HepG2 (cell line): Measurements from ENCODE around the gene UBL5. TPM values are rescaled to one million over a fixed set of nuclear protein-coding genes. Genes with fewer than 3 reads are reported as not detected.

Experiments used
- BHLHE40 ChIP-seq: IDR thresholded peaks from 2 replicates; pipeline ENCODE4 v1.6.1; 2011; ENCODE audit warnings: low read length, improper control_type of control experiment
- ELF3 ChIP-seq: IDR thresholded peaks from 2 replicates; pipeline ENCODE4 v1.6.1; 2016; ENCODE audit warnings: missing genetic modification reagents, missing compliant biosample characterization
- RNF219 ChIP-seq: sonication (generic); formaldehyde crosslinking; IDR thresholded peaks from 2 replicates; pipeline ENCODE4 v1.5.0; 2020; ENCODE audit warnings: mild to moderate bottlenecking, missing genetic modification reagents
- SKI ChIP-seq: fragments of 450-650 bp; IDR thresholded peaks from one replicate; pipeline ENCODE4 v1.6.1; 2018; ENCODE audit warnings: mild to moderate bottlenecking; ENCODE audit not compliant: partially characterized antibody
- SOX13 ChIP-seq, 3 experiments: fragments of 450-650 bp in 1 of 3; sonication (generic) in 1 of 3; formaldehyde crosslinking in 1 of 3; IDR thresholded peaks in 2 of 3; conservative IDR thresholded peaks in 1 of 3; 2 replicates each; pipeline versions ENCODE4 v1.5.0 to v1.6.1; 2016 to 2020; ENCODE audit warnings: antibody characterized with exemption in 1 of 3, mild to moderate bottlenecking in 1 of 3, missing compliant biosample characterization in 1 of 3, missing genetic modification reagents in 1 of 3, moderate library complexity in 1 of 3
- STAG1 ChIP-seq: sonication (generic); formaldehyde crosslinking; IDR thresholded peaks from 2 replicates; pipeline ENCODE4 v1.4.0; 2020; ENCODE audit warnings: missing genetic modification reagents
- ZBTB2 ChIP-seq: sonication (generic); formaldehyde crosslinking; IDR thresholded peaks from 2 replicates; pipeline ENCODE4 v1.8.0; 2022; ENCODE audit warnings: low read depth, missing genetic modification reagents
- ZBTB7A ChIP-seq: sonication (generic); formaldehyde crosslinking; IDR thresholded peaks from 2 replicates; pipeline ENCODE4 v1.8.0; 2022; ENCODE audit warnings: mild to moderate bottlenecking, missing genetic modification reagents
- ZBTB7B ChIP-seq: sonication (generic); formaldehyde crosslinking; IDR thresholded peaks from 2 replicates; pipeline ENCODE4 v1.4.0; 2020; ENCODE audit warnings: missing genetic modification reagents
- ZEB1 ChIP-seq: IDR thresholded peaks from 2 replicates; pipeline ENCODE4 v1.6.1; 2012; ENCODE audit warnings: mild to moderate bottlenecking, low read depth, inconsistent platforms; ENCODE audit not compliant: insufficient replicate concordance
- ZFP41 ChIP-seq: sonication (generic); formaldehyde crosslinking; IDR thresholded peaks from 2 replicates; pipeline ENCODE4 v1.4.0; 2020; ENCODE audit warnings: mild to moderate bottlenecking, missing genetic modification reagents, borderline replicate concordance
- ZKSCAN5 ChIP-seq: sonication (generic); formaldehyde crosslinking; IDR thresholded peaks from 2 replicates; pipeline ENCODE4 v1.5.1; 2020; ENCODE audit warnings: mild to moderate bottlenecking, missing genetic modification reagents
- ZNF234 ChIP-seq: sonication (generic); formaldehyde crosslinking; conservative IDR thresholded peaks from 2 replicates; pipeline ENCODE4 v1.5.1; 2020; ENCODE audit warnings: mild to moderate bottlenecking, missing genetic modification reagents
- ZNF660 ChIP-seq: sonication (generic); formaldehyde crosslinking; IDR thresholded peaks from 2 replicates; pipeline ENCODE4 v1.5.1; 2020; ENCODE audit warnings: mild to moderate bottlenecking, low read depth, missing genetic modification reagents, borderline replicate concordance
- ZNF770 ChIP-seq: sonication (generic); formaldehyde crosslinking; IDR thresholded peaks from 2 replicates; pipeline ENCODE4 v1.5.0; 2020; ENCODE audit warnings: mild to moderate bottlenecking, missing genetic modification reagents
- polyA plus RNA-seq, 8 experiments: library from polyadenylated mRNA; depleted of rRNA in 3 of 8; stranded (reverse) in 7 of 8; unstranded in 1 of 8; fragments of >200 nt; fragmentation: Illumina TruSeq in 4 of 8; extraction: Trizol in 4 of 8; gene quantifications; 2 replicates each; pipeline versions ENCODE4 v1.2.1 to v1.2.3, GENCODE V29; 2011 to 2016; ENCODE audit warnings: low read depth in 4 of 8, missing spikeins in 1 of 8, mixed read lengths in 1 of 8; ENCODE audit not compliant: insufficient read depth in 1 of 8
- total RNA-seq, 5 experiments: library from RNA; depleted of rRNA; stranded (reverse); fragments of >200 nt; fragmentation: Illumina TruSeq; extraction: Trizol; gene quantifications; 2 replicates each; pipeline ENCODE4 v1.2.3, GENCODE V29; 2016; ENCODE audit warnings: low read depth in 1 of 5
- TF ChIP-seq, protein P1 (sequence below): sonication (generic); formaldehyde crosslinking; IDR thresholded peaks from 2 replicates; pipeline ENCODE4 v1.4.0; 2020; ENCODE audit warnings: missing genetic modification reagents, borderline replicate concordance
- TF ChIP-seq, protein P2 (sequence below): sonication (generic); formaldehyde crosslinking; IDR thresholded peaks from 2 replicates; pipeline ENCODE4 v1.5.1; 2020; ENCODE audit warnings: mild to moderate bottlenecking, missing genetic modification reagents, moderate library complexity

The UBL5 gene
- total and polyA plus RNA-seq, 2 of the 13 experiments (the other 11 are each of a cell fraction or from before 2014, with no cell fraction given): 373 to 487 TPM

- TF ChIP-seq, protein P1, sequence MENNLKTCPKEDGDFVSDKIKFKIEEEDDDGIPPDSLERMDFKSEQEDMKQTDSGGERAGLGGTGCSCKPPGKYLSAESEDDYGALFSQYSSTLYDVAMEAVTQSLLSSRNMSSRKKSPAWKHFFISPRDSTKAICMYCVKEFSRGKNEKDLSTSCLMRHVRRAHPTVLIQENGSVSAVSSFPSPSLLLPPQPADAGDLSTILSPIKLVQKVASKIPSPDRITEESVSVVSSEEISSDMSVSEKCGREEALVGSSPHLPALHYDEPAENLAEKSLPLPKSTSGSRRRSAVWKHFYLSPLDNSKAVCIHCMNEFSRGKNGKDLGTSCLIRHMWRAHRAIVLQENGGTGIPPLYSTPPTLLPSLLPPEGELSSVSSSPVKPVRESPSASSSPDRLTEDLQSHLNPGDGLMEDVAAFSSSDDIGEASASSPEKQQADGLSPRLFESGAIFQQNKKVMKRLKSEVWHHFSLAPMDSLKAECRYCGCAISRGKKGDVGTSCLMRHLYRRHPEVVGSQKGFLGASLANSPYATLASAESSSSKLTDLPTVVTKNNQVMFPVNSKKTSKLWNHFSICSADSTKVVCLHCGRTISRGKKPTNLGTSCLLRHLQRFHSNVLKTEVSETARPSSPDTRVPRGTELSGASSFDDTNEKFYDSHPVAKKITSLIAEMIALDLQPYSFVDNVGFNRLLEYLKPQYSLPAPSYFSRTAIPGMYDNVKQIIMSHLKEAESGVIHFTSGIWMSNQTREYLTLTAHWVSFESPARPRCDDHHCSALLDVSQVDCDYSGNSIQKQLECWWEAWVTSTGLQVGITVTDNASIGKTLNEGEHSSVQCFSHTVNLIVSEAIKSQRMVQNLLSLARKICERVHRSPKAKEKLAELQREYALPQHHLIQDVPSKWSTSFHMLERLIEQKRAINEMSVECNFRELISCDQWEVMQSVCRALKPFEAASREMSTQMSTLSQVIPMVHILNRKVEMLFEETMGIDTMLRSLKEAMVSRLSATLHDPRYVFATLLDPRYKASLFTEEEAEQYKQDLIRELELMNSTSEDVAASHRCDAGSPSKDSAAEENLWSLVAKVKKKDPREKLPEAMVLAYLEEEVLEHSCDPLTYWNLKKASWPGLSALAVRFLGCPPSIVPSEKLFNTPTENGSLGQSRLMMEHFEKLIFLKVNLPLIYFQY: no peak
- TF ChIP-seq ZNF770 (CRISPR knock-in tag) (0 out of 2 replicates have a peak, but pooled peaks have one; percentile 21), STAG1 (CRISPR knock-in tag) (no peak), ZFP41 (CRISPR knock-in tag) (no peak), ELF3 (CRISPR knock-in tag) (0 out of 2 replicates have a peak, but pooled peaks have one; percentile 17), ZNF660 (CRISPR knock-in tag) (no peak), ZBTB2 (no peak), SKI (no peak), ZBTB7B (CRISPR knock-in tag) (0 out of 2 replicates have a peak, but pooled peaks have one; percentile 52), ZKSCAN5 (CRISPR knock-in tag) (no peak), SOX13 (IDR thresholded peaks at IDR 0.05) (no peak), SOX13 (CRISPR knock-in tag; conservative IDR thresholded peaks at IDR 0.05 in 1 of 2, IDR thresholded peaks at IDR 0.05 in 1 of 2) (peak in 1 of 2 experiments; percentile 30; a peak in 1 of 4 replicates), BHLHE40 (0 out of 2 replicates have a peak, but pooled peaks have one; percentile 14), ZEB1 (peak; percentile 97), RNF219 (CRISPR knock-in tag) (no peak), ZBTB7A (CRISPR knock-in tag) (peak; percentile 22; the same call in 1 of the 2 replicates), ZNF234 (CRISPR knock-in tag) (no peak)
- TF ChIP-seq, protein P2, sequence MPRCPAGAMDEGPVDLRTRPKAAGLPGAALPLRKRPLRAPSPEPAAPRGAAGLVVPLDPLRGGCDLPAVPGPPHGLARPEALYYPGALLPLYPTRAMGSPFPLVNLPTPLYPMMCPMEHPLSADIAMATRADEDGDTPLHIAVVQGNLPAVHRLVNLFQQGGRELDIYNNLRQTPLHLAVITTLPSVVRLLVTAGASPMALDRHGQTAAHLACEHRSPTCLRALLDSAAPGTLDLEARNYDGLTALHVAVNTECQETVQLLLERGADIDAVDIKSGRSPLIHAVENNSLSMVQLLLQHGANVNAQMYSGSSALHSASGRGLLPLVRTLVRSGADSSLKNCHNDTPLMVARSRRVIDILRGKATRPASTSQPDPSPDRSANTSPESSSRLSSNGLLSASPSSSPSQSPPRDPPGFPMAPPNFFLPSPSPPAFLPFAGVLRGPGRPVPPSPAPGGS (CRISPR knock-in tag): no peak
Measured at GRCh38 chr19:9871626-9872338, 44.1 kb downstream of the UBL5 start (continued).
